ENCODE measurements around the gene SLC24A2.
"Not testable (repeated sequence)": the region's sequence is repeated elsewhere in the genome, so short reads cannot be mapped to it uniquely, and the experiment has no call there.

The SLC24A2 gene

DNA sequence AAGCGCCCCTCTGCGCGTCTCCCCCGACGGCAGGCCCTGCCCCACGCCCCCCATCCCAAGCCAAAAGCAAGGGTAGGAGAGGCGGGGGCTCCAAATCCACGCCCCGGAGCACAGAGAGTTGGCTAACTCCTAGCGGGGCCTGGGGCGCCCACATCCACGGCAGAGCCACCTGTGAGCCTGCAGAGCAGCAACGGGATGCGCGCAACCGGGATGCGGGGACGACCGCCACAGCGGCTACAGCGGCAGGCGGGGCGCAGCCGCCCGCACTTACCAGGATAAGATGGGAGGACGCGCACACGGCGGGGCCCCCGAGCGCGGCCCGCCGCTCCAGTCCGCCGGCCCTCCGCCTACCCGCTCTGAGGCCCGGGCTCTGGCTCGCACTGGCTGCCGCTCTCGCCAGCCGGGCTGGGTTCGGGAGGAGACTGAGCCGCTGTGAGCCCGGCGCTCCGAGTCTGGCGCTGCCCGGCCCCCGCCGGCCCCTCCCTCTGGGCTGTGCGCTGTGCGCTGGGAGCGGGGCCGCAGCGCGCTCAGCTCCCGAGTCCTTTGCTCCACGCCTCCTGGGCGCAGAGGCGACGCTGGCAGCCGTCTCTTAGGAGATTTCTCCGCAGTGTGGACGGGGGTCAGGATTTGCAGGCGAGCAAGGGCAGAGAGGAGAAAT, at the start of gene SLC24A2:
SLC24A2 (minus strand) TSS at position 424 of the 658 bp plus-strand sequence.
- TF ChIP-seq, protein P1, sequence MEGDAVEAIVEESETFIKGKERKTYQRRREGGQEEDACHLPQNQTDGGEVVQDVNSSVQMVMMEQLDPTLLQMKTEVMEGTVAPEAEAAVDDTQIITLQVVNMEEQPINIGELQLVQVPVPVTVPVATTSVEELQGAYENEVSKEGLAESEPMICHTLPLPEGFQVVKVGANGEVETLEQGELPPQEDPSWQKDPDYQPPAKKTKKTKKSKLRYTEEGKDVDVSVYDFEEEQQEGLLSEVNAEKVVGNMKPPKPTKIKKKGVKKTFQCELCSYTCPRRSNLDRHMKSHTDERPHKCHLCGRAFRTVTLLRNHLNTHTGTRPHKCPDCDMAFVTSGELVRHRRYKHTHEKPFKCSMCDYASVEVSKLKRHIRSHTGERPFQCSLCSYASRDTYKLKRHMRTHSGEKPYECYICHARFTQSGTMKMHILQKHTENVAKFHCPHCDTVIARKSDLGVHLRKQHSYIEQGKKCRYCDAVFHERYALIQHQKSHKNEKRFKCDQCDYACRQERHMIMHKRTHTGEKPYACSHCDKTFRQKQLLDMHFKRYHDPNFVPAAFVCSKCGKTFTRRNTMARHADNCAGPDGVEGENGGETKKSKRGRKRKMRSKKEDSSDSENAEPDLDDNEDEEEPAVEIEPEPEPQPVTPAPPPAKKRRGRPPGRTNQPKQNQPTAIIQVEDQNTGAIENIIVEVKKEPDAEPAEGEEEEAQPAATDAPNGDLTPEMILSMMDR (conservative IDR thresholded peaks at IDR 0.05; ENCODE audit: low read depth, low read length) = no peak
- DNase-seq (ENCODE audit: low read depth) = no peak
- no peak within 1 kb of the TSS for H3K4me3 ChIP-seq (ENCODE audit: low read depth, low read length)

DNA sequence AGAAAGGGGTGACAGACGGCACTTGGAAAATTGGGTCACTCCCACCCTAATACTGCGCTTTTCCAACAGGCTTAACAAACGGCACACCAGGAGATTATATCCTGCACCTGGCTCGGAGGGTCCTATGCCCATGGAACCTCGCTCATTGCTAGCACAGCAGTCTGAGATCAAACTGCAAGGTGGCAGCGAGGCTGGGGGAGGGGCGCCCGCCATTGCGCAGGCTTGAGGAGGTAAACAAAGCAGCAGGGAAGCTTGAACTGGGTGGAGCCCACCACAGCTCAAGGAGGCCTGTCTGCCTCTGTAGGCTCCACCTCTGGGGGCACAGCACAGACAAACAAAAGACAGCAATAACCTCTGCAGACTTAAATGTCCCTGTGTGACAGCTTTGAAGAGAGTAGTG, 44.5 kb upstream of the SLC24A2 start:
- DNase-seq (ENCODE audit: low read depth); H3K4me3 ChIP-seq (ENCODE audit: low read depth, low read length): not testable (repeated sequence)

DNA sequence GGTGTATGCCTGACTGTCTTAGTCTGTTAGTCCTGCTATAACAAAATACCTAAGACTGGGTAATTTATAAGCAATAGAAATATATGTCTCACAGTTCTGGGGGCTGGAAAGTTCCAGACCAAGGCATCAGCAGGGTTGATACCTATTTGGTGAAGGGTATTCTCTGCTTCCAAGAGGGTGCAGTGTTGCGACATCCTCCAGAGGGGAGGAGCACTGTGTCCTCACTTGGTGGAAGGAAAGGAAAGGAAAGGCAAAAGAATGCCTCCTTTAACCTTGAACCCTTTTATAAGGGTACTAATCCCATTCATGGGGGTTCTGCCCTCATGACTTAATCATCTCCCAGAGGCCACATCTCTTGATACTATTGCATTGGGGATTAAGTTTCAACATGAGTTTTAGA, 42.0 kb upstream of the SLC24A2 start:
- H3K4me3 ChIP-seq (ENCODE audit: low read depth, low read length) = no peak overlapping the region
- no peak for DNase-seq (ENCODE audit: low read depth)
- TF ChIP-seq, protein P1 (conservative IDR thresholded peaks at IDR 0.05; ENCODE audit: low read depth, low read length) = no peak

DNA sequence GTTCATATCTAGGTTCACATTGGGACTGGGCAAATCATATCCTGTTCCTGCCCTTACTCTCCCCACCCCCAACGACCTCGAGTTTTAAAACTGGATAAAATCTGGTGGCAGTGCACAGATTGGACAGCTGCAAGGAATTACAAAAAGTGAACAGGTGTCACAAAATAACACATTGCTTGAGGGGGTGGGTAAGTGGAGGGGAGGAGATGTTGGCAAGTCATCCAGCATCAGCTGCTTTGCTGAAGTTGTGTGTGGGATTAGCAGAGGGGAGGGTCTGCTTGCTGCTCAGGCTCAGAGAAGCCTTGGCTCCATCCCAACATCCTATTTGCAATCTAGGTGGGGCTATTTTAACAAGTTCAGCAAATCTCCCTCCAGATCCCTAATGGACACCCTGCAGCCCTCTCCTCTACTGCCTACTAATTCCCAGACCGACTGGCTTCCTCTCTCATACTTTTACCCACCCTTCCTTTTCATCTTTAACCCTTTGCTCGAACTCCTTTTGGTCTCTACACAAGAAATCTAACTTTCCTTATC, 39.8 kb upstream of the SLC24A2 start:
- TF ChIP-seq, protein P1 (conservative IDR thresholded peaks at IDR 0.05; ENCODE audit: low read depth, low read length) = no peak
- no peak overlapping the region for H3K4me3 ChIP-seq (ENCODE audit: low read depth, low read length)
- DNase-seq (ENCODE audit: low read depth) = no peak

DNA sequence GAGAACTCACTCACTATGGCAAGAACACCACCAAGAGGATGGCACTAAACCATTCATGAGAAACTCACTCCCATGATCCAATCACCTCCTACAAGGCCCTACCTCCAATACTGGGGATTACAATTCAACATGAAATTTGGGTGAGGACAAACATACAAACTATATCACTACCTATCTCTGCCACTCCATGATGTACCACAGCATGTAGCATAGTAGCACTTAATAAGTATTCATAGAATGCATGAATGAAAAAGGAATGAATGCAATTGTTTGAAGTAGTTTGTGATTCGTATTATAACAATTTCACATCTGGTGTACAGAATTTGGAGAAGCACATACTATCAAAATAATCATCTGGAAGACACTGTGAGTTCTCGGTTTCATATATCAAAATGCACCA, 27.9 kb upstream of the SLC24A2 start:
- TF ChIP-seq, protein P1 (conservative IDR thresholded peaks at IDR 0.05; ENCODE audit: low read depth, low read length) = no peak
- DNase-seq (ENCODE audit: low read depth) = no peak
- H3K4me3 ChIP-seq (ENCODE audit: low read depth, low read length) = no peak overlapping the region

DNA sequence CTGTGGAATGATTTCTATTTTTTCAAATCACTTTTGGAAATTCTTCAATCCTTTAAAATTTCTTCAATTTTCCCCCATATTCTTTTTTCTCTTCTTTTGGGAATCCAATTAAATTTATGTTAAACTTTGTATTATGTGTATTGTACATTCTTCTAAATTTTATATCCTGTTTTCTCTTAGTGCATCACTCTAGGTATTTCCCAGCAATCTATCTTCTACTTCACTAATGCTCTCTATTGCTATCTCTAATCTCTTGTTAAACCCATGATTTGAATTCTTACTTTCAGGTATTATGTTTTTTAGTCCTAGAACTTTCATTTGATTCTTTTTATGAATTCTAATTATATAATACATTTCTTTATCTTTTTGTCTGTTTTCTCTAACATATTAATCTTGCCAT, 23.4 kb upstream of the SLC24A2 start:
- TF ChIP-seq, protein P1 (conservative IDR thresholded peaks at IDR 0.05; ENCODE audit: low read depth, low read length) = no peak
- H3K4me3 ChIP-seq (ENCODE audit: low read depth, low read length) = no peak overlapping the region
- DNase-seq (ENCODE audit: low read depth) = no peak

DNA sequence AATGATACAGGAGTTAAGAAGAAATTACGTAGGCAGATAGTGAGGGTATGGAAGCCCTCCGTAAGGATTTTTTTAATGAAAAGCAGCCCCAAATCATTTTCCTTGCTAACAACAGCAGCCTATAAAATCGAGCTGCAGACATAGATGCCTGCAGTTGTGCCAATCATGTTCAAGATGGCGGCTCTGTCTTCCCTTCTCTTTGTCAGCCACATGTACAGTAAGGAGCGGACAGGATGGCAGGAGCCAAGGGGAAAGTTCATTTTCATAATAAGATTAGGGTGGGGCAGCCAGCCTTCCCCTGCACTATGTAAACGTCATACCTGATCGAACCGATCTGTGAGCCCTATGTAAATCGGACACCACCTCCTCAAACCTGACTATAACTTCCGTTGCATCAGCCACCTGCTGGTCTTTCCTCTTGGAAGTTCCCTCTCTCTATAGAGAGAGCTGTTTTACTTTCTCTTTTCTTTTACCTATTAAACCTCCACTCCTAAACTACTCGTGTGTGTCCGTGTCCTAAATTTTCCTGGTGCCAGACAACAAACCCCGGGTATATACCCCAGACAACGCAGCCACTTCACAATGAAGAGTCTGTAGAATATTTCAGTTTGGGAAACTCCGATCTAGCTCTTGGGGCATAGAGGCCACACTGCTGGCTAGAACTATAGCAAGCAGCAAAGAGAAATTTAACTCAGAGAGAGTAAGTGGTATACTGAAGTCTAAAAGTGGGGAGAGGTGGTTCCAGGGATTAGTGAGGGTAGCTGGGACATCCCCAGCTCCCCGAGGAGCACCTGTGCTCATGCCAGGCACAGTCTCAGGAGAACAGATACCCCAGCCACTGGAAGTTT, 20.8 kb upstream of the SLC24A2 start:
- TF ChIP-seq, protein P1 (conservative IDR thresholded peaks at IDR 0.05; ENCODE audit: low read depth, low read length) = no peak
- no peak for DNase-seq (ENCODE audit: low read depth)

More for the DNA sequence above, 20.8 kb upstream of the SLC24A2 start:
- no peak overlapping the region for H3K4me3 ChIP-seq (ENCODE audit: low read depth, low read length)
